Measurements from ENCODE around the gene UCN3. TPM values are rescaled to one million over a fixed set of nuclear protein-coding genes. Genes with fewer than 3 reads are reported as not detected.
"Not testable (repeated sequence)": the region's sequence is repeated elsewhere in the genome, so short reads cannot be mapped to it uniquely, and the experiment has no call there.

Gene UCN3
- total RNA-seq, 1 donor from 2014 or later = not detected

DNA sequence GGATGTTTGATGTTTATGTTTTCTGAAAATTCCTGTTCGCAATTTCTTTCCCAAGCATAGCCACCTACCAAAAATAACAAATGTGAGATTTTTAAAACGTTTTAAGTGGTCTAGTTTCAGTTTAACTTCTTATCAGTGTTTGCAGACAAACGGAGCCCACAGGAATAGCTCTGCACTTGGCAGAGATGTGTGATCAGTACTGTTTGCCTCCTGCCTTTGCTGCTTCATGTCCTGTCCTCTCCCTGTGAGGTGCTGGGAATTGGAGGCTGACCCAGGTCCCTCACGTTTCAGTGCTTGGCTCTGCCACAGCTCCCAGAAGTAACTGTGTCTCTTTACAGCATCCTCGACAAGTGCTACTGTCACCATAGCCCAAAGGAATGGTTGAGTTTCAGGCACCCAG is 1.2 kb downstream of the UCN3 start:
- DNase-seq (ENCODE audit: low spot score) = no peak

DNA sequence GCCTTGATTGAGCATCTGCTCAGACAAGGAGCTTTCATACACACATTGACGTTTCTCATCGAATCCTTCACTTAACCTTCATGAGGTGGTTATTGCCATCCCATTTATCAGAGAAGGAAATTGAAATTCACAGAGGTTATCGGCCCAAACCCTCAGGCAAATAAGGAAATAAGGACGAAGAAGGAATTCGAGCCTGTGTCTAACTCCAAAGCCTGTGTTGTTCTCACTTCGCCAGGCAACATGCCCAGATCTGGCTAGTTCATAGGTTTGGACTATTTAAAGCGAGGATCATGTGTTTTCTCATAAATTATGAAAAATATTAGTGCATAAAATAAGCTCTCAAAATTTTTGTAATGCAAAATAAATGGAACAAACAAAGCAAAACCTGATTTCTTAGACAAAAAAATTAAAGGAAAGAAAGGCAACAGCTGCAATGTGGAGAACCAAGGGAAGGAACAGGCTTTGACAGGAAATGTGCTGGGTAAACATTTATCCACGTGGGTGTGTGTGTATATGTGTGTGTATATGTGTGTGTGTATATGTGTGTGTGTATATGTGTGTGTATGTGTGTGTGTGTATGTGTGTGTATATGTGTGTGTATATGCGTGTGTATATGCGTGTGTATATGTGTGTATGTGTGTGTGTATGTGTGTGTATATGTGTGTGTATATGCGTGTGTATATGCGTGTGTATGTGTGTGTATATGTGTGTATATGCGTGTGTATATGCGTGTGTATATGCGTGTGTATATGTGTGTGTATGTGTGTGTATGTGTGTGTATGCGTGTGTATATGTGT is 4.8 kb downstream of the UCN3 start:
- DNase-seq (ENCODE audit: low spot score) = no peak

DNA sequence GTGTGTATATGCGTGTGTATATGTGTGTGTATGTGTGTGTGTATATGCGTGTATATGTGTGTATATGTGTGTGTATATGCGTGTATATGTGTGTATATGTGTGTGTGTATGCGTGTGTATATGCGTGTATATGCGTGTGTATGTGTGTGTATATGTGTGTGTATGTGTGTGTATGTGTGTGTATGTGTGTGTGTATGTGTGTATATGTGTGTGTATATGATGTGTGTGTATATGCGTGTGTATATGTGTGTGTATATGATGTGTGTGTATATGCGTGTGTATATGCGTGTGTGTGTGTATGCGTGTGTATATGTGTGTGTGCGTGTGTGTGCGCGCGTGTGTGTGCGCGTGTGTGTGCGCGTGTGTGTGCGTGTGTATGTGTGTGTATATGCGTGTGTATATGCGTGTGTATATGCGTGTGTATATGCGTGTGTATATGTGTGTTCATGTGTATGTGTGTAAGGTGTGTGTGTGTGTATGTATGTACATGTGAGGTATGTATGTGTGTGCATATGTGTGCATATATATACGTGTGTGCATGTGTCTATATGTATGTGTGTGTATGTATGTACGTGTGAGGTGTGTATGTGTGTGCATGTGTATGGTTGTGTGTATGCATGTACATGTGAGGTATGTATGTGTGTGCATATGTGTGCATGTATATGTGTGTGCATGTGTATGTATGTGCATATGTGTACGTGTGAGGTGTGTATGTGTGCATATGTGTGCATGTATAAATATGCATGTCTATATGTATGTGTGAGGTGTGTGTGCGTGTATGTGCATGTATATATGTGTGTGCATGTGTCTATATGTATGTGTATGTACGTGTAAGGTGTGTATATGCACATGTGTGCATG is 6.0 kb downstream of the UCN3 start:
- no peak for DNase-seq (ENCODE audit: low spot score)

DNA sequence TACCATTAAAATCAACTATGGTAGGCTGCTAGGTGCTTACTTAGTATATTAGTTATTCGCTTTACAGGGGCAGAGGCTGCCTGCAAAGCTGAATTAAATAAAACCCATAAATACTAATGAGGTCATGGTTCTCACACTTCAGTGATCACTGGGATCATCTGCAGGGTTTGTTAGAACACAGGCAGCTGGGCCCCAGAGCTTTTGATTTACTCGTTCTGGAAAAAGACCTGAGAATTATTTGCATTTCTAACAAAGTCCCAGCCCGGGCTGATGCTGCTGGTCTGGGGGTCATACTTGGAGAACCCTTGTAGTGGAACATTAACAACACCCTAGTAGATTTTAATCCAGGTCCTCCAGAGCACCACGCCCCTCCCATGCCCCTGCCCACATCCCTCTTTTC is 8.5 kb downstream of the UCN3 start:
- DNase-seq (ENCODE audit: low spot score) = no peak

DNA sequence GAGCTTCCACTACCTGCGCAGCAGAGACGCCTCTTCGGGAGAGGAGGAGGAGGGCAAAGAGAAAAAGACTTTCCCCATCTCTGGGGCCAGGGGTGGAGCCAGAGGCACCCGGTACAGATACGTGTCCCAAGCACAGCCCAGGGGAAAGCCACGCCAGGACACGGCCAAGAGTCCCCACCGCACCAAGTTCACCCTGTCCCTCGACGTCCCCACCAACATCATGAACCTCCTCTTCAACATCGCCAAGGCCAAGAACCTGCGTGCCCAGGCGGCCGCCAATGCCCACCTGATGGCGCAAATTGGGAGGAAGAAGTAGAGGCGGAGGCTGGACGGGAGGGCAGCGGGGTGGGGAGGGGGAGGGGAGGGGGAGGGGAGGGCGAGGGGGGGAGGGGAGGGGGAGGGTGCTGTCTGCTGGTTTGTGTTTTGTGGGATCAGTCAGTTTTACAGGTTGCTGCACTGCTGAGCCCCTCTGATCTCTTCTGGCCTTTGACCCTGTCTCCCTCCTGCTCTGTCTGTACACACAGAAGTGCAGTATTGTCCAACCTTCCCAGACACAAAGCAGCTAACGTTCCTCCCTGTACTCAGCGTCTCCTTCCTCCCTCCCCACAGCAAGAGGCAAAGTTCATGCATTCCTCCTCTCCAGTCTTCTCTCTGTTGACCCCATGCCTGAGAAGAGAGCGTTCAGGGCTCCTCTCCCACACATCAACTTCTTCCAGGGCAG is 9.3 kb downstream of the UCN3 start:
- no peak for DNase-seq (ENCODE audit: low spot score)

DNA sequence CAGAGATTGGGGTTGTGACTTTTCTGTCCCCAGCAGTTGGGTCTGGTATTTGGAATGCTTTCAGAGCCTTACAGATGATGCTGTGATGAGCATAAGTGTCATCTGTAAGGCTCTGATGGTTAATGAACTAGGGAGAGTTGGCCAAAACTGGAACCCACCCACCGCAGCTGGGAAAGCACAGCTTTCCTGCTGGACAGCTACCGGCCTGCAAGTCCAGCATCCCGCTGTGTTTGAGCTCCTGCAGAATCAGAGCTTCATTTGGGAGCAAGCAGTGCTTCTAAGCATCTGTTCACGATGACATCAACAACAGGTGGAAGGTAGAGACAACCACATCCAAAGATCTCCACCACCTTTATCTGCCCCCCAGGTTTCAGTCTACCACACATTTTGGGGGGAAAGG is 11.7 kb downstream of the UCN3 start:
- DNase-seq (ENCODE audit: low spot score) = no peak

DNA sequence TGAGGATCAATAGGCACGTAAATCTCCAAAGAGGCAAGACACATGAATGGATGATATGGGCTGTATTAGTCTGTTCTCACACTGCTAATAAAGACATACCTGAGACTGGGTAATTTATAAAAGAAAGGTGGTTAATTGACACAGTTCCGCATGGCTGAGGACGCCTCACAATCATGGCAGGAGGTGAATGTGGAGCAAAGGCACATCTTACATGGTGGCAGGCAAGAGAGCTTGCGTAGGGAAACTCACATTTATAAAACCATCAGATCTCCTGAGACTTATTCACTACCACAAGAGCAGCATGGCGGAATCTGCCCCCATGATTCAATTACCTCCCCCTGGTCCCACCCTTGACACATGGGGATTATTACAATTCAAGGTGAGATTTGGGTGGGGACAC is 14.4 kb downstream of the UCN3 start:
- not testable (repeated sequence) for DNase-seq (ENCODE audit: low spot score)

DNA sequence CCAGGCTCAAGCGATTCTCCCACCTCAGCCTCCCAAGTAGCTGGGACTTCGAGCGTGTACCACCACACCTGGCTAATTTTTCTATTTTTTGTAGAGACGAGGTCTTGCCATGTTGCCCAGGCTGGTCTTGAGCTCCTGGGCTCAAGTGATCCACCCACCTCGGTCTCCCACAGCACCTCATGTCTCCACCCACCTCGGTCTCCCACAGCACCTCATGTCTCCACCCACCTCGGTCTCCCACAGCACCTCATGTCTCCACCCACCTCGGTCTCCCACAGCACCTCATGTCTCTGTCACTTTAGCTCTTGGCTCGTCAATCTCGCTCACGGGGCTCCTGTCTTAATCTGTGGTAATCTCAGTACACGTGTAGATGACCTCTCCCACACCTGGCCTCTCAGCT is 15.6 kb downstream of the UCN3 start:
- DNase-seq (ENCODE audit: low spot score) = not testable (repeated sequence)

DNA sequence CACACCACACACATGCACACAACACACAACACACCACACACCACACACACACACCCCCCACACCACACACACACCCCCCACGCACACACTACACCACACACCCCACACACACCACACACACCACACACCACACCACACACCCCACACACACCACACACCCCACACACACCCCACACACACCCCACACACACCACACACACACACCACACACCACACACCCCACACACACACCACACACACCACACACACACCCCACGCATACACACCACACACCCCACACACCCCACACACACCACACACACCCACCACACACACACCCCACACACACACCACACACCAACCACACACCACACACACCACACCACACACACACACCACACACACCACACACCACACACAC is 16.4 kb downstream of the UCN3 start:
- no peak for DNase-seq (ENCODE audit: low spot score)

DNA sequence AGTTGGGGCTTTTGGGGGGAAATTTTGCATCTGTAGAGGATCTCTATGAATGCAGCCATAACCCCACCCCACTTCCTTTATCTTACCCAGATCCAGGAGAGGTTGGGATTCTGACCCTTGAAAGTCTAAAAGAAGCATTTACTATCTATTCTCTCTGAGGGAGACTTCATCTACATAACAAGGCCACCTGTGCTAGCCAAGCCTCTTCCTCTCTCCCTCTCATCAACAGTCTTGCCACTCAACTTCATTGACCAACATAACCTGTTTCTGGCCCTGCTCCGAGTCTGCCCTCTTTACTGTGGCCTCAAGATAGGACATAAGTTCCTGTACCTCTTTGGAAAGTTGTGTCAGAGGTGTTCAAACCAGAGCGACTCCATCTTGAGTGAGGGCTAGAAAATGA is 20.5 kb downstream of the UCN3 start:
- no peak for DNase-seq (ENCODE audit: low spot score)

DNA sequence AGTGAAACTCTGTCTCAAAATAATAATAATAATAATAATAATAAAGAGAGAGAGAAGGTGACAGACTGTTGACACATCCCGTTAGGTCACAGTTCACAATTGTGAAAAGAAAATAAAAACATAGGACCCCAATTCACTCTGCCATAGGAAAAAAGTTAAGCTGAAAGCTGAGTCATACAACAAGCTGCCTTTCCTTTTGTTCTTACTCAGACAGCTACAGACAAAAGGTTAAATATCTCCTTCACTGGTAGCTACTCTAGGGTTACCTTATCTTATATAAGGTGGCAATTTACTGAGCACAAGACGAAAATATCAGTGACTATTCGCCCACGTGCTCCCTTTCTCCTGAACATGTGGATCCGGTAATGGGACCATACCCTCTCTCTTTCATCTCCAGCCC is 22.4 kb downstream of the UCN3 start:
- DNase-seq (ENCODE audit: low spot score) = no peak

DNA sequence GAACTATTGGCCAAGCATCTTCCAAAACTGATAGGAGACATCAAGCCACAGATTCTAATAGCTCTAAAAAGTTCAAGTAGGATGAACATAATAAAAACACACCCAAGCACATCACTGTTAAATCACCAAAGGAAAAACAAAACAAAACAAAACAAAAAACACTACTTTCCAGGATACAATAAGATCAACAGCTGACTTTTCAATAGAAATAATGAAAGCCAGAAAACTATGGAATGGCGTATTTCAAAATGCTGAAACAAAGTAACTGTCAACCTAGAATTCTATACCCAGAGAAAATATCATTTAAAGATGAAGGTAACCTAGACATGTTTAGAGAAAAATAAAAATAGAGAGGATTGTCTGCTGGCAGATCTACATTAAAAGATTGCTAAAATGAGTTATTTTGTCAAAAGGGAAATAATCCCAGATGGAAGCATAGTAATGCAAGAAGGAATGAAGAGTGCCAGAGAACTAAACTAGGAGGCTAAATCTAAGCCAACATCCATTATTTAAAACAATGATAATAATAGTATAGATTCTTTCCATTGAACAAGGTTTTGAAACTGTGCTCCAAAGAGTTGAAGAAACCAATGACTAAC is 25.9 kb downstream of the UCN3 start:
- no peak for DNase-seq (ENCODE audit: low spot score)

DNA sequence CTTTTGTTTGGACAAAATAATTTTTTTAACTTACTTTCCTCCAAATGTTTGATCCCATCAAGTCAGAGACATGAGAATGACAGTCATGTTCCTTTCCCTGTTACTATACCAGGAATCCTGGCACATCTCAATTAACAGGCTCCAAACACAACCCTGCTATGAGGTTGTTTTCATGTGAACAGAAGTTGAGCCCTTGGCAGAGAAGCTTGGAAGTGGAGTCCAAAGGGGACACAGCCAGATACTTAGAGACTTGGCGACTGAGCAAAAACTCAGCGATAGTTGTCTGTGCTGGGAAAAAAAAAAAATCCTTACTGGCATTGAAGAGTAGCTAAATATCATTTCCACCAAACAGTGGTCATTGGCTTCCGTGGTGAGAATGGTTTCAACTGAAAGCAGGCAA is 27.0 kb downstream of the UCN3 start:
- no peak for DNase-seq (ENCODE audit: low spot score)

DNA sequence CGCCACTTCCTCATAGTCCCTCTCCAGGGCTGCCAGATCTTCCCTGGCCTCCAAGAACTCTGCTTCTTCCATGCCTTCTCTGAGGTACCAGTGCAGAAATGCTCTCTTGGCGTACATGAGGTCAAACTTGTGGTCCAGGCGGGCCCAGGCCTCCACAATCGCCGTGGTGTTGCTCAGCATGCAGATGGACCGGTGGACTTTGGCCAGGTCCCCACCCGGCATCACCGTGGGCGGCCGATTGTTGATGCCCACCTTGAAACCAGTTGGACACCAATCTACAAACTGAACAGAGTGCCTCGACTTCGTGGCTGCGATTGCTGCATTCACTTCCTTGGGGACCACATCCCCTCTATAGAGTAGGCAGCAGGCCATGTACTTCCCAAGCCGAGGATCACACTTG is 28.8 kb downstream of the UCN3 start:
- DNase-seq (ENCODE audit: low spot score) = no peak

DNA sequence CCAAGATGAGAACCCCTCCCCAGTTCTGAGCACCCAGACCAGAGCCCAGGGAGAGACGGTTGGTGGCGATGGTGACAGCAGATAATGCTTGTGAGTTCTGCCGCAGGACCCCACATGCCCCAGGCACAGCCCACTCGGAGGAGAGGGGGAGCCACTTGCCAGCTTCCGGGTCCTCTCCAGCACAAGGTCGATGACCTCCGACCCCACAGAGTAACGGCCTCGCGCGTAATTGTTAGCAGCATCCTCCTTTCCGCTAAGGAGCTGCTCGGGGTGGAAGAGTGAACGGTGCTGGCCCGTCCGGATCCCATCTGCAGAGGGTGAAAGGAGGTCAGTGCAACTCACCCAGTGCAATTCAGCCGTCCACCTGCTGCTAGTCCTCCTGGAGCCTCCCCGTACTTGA is 30.4 kb downstream of the UCN3 start:
- DNase-seq (ENCODE audit: low spot score) = no peak

DNA sequence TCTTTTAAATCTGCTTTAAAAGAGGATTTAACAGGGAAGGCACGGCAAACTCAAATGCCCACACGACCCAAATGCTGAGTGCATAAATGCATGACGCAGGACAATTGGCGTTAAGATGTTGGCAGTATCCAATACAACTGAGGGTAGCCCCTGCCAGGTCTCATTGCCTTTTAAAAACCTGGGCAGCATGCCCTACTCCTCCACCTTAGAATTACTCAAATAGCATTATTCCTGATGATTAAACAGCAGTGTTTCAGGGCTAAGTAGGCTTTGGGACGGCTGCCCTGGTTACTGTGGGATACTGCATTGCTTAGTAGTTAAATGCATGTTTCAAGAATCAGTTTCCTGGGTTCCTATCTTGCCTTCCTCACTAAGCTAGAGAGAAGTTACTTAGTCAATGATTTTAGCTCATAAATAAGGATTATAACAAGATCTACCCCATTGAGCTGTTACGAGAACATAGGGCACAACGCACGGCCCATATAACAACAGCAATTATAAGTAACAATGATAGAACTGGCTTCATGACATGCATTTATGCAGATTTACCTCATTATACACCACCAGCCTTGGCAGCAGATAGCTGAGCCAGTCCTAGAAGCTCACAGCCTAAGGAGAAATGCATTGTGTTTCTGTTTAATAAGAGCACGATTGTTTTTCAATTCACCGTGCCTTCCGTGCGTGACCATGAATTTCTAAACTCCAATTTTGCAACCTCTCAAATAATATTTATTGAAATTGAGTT is 32.0 kb downstream of the UCN3 start:
- no peak for DNase-seq (ENCODE audit: low spot score)

DNA sequence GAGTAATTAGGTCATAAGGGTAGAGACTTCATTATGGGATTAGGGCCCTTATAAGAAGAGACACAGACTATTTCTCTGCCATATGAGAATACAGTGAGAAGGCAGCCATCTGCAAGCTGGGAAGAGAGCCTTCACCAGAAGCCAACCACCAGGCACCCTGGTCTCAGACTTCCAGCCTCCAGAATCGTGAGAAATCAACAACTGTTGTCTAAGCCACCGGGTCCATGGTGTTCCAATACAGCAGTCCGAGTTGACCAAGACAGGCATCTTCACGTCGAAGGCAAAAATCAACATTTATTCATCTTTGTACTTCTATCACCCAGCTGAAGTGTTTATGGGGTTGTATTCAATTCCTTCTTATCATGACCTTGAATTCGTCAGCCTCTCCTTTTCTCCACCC is 34.6 kb downstream of the UCN3 start:
- no peak for DNase-seq (ENCODE audit: low spot score)

DNA sequence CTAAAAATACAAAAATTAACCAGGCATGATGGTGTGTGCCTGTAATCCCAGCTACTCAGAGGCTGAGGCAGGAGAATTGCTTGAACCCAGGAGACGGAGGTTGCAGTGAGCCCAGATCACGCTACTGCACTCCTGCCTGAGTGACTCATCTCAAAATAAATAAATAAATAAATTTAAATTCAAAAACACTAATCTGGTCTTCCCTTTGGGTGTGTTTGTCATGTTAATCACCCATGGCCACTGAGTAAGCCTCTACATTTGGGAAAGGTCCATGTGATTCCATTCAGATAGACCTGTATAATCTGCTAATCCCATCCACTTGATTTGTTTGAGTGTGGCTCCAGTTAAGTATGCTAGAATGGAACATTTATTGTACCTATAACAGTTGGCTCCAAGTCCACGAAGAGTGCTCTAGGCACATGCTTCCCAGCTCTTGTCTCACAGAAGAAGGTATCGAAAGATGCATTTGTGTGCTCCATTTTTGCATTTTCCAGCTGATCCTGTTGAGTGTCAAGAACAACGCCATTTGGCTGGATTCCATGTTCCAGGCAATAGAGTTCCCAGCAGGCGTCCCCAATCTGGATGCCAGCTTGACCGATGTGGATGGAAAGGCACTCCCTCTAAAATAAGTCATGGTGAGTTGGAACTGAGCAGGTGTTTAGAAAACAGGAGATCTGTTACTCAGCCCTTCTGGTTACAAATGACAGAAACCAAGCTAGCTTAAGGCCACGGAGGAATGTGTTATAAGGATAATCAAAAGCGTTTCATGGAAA is 35.9 kb downstream of the UCN3 start:
- no peak for DNase-seq (ENCODE audit: low spot score)

DNA sequence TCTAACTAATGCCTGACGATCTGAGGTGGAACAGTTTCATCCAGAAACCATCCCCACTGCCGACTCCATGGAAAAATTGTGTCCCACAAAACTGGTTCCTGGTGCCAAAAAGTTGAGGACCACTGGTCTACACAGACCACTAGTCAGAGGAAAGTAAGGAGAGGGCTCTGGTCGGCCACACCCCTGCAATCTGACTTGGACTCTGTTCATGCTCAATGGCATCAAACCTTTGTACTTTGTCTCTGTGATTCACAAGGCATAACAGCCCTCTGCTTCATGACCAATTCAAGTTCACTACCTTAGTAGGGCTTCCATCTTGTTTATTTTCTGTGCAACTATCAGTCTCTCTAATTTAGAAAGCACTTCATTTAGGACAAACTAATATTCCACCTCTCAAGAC is 38.0 kb downstream of the UCN3 start:
- no peak for DNase-seq (ENCODE audit: low spot score)
